Measurements from ENCODE around the gene ERLEC1.

ERLEC1 gene

GRCh38 chr2:53784436-53784835, 2.4 kb upstream of the ERLEC1 start:
- Histone ChIP-seq H3K36me3 (ENCODE audit: control insufficient read depth in 1 of 2, insufficient read depth in 2 of 2, low read length in 2 of 2) (peaks cover 0 to 5% of the 10 kb centered on the region in 2 donors), H3K4me1 (ENCODE audit: control insufficient read depth in 1 of 2, insufficient read depth in 2 of 2, low read length in 2 of 2) (peaks cover 13 to 48% of the 10 kb centered on the region in 2 donors), H3K27ac (ENCODE audit: low read length) (no peak overlapping the region), H3K4me3 (ENCODE audit: low read depth in 1 of 2, low read length in 2 of 2) (no peak overlapping the region), H3K9me3 (ENCODE audit: control insufficient read depth in 1 of 2, low read length in 2 of 2) (no peaks in the 10 kb centered on the region), H3K27me3 (ENCODE audit: low read depth, low read length) (no peaks in the 10 kb centered on the region)

- Histone ChIP-seq H3K4me1 (ENCODE audit: control insufficient read depth in 1 of 2, insufficient read depth in 2 of 2, low read length in 2 of 2) (peaks cover 13 to 48% of the 10 kb centered on the region in 2 donors), H3K9me3 (ENCODE audit: control insufficient read depth in 1 of 2, low read length in 2 of 2) (no peaks in the 10 kb centered on the region), H3K36me3 (ENCODE audit: control insufficient read depth in 1 of 2, insufficient read depth in 2 of 2, low read length in 2 of 2) (peaks cover 0 to 5% of the 10 kb centered on the region in 2 donors), H3K4me3 (ENCODE audit: low read depth in 1 of 2, low read length in 2 of 2) (peak overlapping the region; percentile 98 to 100), H3K27me3 (ENCODE audit: low read depth, low read length) (no peaks in the 10 kb centered on the region), H3K27ac (ENCODE audit: low read length) (no peak overlapping the region)
Observed at GRCh38 chr2:53785366-53785765, 1.5 kb upstream of the ERLEC1 start.

- Histone ChIP-seq H3K9me3 (ENCODE audit: control insufficient read depth in 1 of 2, low read length in 2 of 2) (no peaks in the 10 kb centered on the region), H3K27me3 (ENCODE audit: low read depth, low read length) (no peaks in the 10 kb centered on the region), H3K4me3 (ENCODE audit: low read depth in 1 of 2, low read length in 2 of 2) (peak overlapping the region; percentile 98 to 100), H3K27ac (ENCODE audit: low read length) (peak overlapping the region; percentile 92), H3K36me3 (ENCODE audit: control insufficient read depth in 1 of 2, insufficient read depth in 2 of 2, low read length in 2 of 2) (peaks cover 0 to 5% of the 10 kb centered on the region in 2 donors), H3K4me1 (ENCODE audit: control insufficient read depth in 1 of 2, insufficient read depth in 2 of 2, low read length in 2 of 2) (peaks cover 13 to 48% of the 10 kb centered on the region in 2 donors)
Observed at GRCh38 chr2:53786352-53786704, 516 bp upstream of the ERLEC1 start.

- peak overlapping the region; percentile 92 for H3K27ac ChIP-seq (ENCODE audit: low read length)
- peaks cover 13 to 44% of the 10 kb centered on the region in 2 donors for H3K4me1 ChIP-seq (ENCODE audit: control insufficient read depth in 1 of 2, insufficient read depth in 2 of 2, low read length in 2 of 2)
- no peaks in the 10 kb centered on the region for H3K27me3 ChIP-seq (ENCODE audit: low read depth, low read length)
- H3K36me3 ChIP-seq (ENCODE audit: control insufficient read depth in 1 of 2, insufficient read depth in 2 of 2, low read length in 2 of 2) = peaks cover 0 to 5% of the 10 kb centered on the region in 2 donors
- H3K9me3 ChIP-seq (ENCODE audit: control insufficient read depth in 1 of 2, low read length in 2 of 2) = no peaks in the 10 kb centered on the region
- H3K4me3 ChIP-seq (ENCODE audit: low read depth in 1 of 2, low read length in 2 of 2) = peak overlapping the region; percentile 98 to 100
Observed at GRCh38 chr2:53787614-53788289, 908 bp downstream of the ERLEC1 start.

- Histone ChIP-seq H3K9me3 (ENCODE audit: control insufficient read depth in 1 of 2, low read length in 2 of 2) (no peaks in the 10 kb centered on the region), H3K27me3 (ENCODE audit: low read depth, low read length) (no peaks in the 10 kb centered on the region), H3K27ac (ENCODE audit: low read length) (no peak overlapping the region), H3K4me1 (ENCODE audit: control insufficient read depth in 1 of 2, insufficient read depth in 2 of 2, low read length in 2 of 2) (peaks cover 2 to 8% of the 10 kb centered on the region in 2 donors), H3K4me3 (ENCODE audit: low read depth in 1 of 2, low read length in 2 of 2) (no peak overlapping the region), H3K36me3 (ENCODE audit: control insufficient read depth in 1 of 2, insufficient read depth in 2 of 2, low read length in 2 of 2) (peaks cover 10 to 30% of the 10 kb centered on the region in 2 donors)
Observed at GRCh38 chr2:53793261-53793660, 6.4 kb downstream of the ERLEC1 start.

- H3K4me3 ChIP-seq (ENCODE audit: low read depth in 1 of 2, low read length in 2 of 2) = no peak overlapping the region
- no peak overlapping the region for H3K27ac ChIP-seq (ENCODE audit: low read length)
- H3K4me1 ChIP-seq (ENCODE audit: control insufficient read depth in 1 of 2, insufficient read depth in 2 of 2, low read length in 2 of 2) = peaks cover 0 to 2% of the 10 kb centered on the region in 2 donors
- H3K36me3 ChIP-seq (ENCODE audit: control insufficient read depth in 1 of 2, insufficient read depth in 2 of 2, low read length in 2 of 2) = peaks cover 11 to 30% of the 10 kb centered on the region in 2 donors
- no peaks in the 10 kb centered on the region for H3K9me3 ChIP-seq (ENCODE audit: control insufficient read depth in 1 of 2, low read length in 2 of 2)
- H3K27me3 ChIP-seq (ENCODE audit: low read depth, low read length) = no peaks in the 10 kb centered on the region
Observed at GRCh38 chr2:53793821-53794220, 7.0 kb downstream of the ERLEC1 start.

GRCh38 chr2:53801547-53801946, 14.7 kb downstream of the ERLEC1 start:
- Histone ChIP-seq H3K4me1 (ENCODE audit: control insufficient read depth in 1 of 2, insufficient read depth in 2 of 2, low read length in 2 of 2) (no peaks in the 10 kb centered on the region), H3K4me3 (ENCODE audit: low read depth in 1 of 2, low read length in 2 of 2) (no peak overlapping the region), H3K9me3 (ENCODE audit: control insufficient read depth in 1 of 2, low read length in 2 of 2) (no peaks in the 10 kb centered on the region), H3K27me3 (ENCODE audit: low read depth, low read length) (no peaks in the 10 kb centered on the region), H3K36me3 (ENCODE audit: control insufficient read depth in 1 of 2, insufficient read depth in 2 of 2, low read length in 2 of 2) (peaks cover 46 to 47% of the 10 kb centered on the region in 2 donors), H3K27ac (ENCODE audit: low read length) (no peak overlapping the region)

GRCh38 chr2:53802617-53803151, 15.8 kb downstream of the ERLEC1 start:
- H3K27me3 ChIP-seq (ENCODE audit: low read depth, low read length) = no peaks in the 10 kb centered on the region
- H3K4me3 ChIP-seq (ENCODE audit: low read depth in 1 of 2, low read length in 2 of 2) = no peak overlapping the region
- H3K9me3 ChIP-seq (ENCODE audit: control insufficient read depth in 1 of 2, low read length in 2 of 2) = no peaks in the 10 kb centered on the region
- peaks cover 53 to 54% of the 10 kb centered on the region in 2 donors for H3K36me3 ChIP-seq (ENCODE audit: control insufficient read depth in 1 of 2, insufficient read depth in 2 of 2, low read length in 2 of 2)
- no peak overlapping the region for H3K27ac ChIP-seq (ENCODE audit: low read length)
- no peaks in the 10 kb centered on the region for H3K4me1 ChIP-seq (ENCODE audit: control insufficient read depth in 1 of 2, insufficient read depth in 2 of 2, low read length in 2 of 2)

GRCh38 chr2:53811601-53812000, 24.8 kb downstream of the ERLEC1 start:
- Histone ChIP-seq H3K4me3 (ENCODE audit: low read depth in 1 of 2, low read length in 2 of 2) (no peak overlapping the region), H3K27me3 (ENCODE audit: low read depth, low read length) (no peaks in the 10 kb centered on the region), H3K36me3 (ENCODE audit: control insufficient read depth in 1 of 2, insufficient read depth in 2 of 2, low read length in 2 of 2) (peaks cover 61 to 80% of the 10 kb centered on the region in 2 donors), H3K4me1 (ENCODE audit: control insufficient read depth in 1 of 2, insufficient read depth in 2 of 2, low read length in 2 of 2) (no peaks in the 10 kb centered on the region), H3K27ac (ENCODE audit: low read length) (no peak overlapping the region), H3K9me3 (ENCODE audit: control insufficient read depth in 1 of 2, low read length in 2 of 2) (no peaks in the 10 kb centered on the region)

GRCh38 chr2:53813151-53813550, 26.3 kb downstream of the ERLEC1 start:
- no peaks in the 10 kb centered on the region for H3K27me3 ChIP-seq (ENCODE audit: low read depth, low read length)
- no peaks in the 10 kb centered on the region for H3K4me1 ChIP-seq (ENCODE audit: control insufficient read depth in 1 of 2, insufficient read depth in 2 of 2, low read length in 2 of 2)
- H3K4me3 ChIP-seq (ENCODE audit: low read depth in 1 of 2, low read length in 2 of 2) = no peak overlapping the region
- H3K9me3 ChIP-seq (ENCODE audit: control insufficient read depth in 1 of 2, low read length in 2 of 2) = no peaks in the 10 kb centered on the region
- H3K36me3 ChIP-seq (ENCODE audit: control insufficient read depth in 1 of 2, insufficient read depth in 2 of 2, low read length in 2 of 2) = peaks cover 55 to 79% of the 10 kb centered on the region in 2 donors
- no peak overlapping the region for H3K27ac ChIP-seq (ENCODE audit: low read length)

GRCh38 chr2:53818854-53819435, 32.1 kb downstream of the ERLEC1 start:
- Histone ChIP-seq H3K4me3 (ENCODE audit: low read depth in 1 of 2, low read length in 2 of 2) (no peak overlapping the region), H3K27me3 (ENCODE audit: low read depth, low read length) (no peaks in the 10 kb centered on the region), H3K4me1 (ENCODE audit: control insufficient read depth in 1 of 2, insufficient read depth in 2 of 2, low read length in 2 of 2) (no peaks in the 10 kb centered on the region), H3K9me3 (ENCODE audit: control insufficient read depth in 1 of 2, low read length in 2 of 2) (no peaks in the 10 kb centered on the region), H3K27ac (ENCODE audit: low read length) (no peak overlapping the region), H3K36me3 (ENCODE audit: control insufficient read depth in 1 of 2, insufficient read depth in 2 of 2, low read length in 2 of 2) (peaks cover 23 to 45% of the 10 kb centered on the region in 2 donors)

Data from muscle layer of duodenum (tissue), 2 donors.